Ovary (tissue), 3 donors: ENCODE data around the gene GJA8.

Experiments used
- CTCF ChIP-seq, 3 donors: fragments of 450-650 bp in 2 of 3; fragments of 200-600 bp in 1 of 3; IDR thresholded peaks; one replicate each; pipeline versions ENCODE4 v1.5.1 to v1.8.0; 2016 to 2022; ENCODE audit warnings: antibody characterized with exemption in 3 of 3, mild to moderate bottlenecking in 1 of 3
- EP300 ChIP-seq: sonication (generic); formaldehyde crosslinking; IDR thresholded peaks from one replicate; pipeline ENCODE4 v1.6.1; 2017; ENCODE audit warnings: antibody characterized with exemption
- donor health status: DM: no; HTN: no; CAD: no.

GRCh38 chr1:147895123-147895522 lies 7.5 kb upstream of the GJA8 start:
- TF ChIP-seq EP300 (no peak), CTCF (IDR thresholded peaks at IDR 0.05) (no peak)
